H1 (cell line): Measurements from ENCODE around the gene CAMTA1. TPM values are rescaled to one million over a fixed set of nuclear protein-coding genes. Genes with fewer than 3 reads are reported as not detected.

Source experiments
- CTCF ChIA-PET: fragments of 300-600 bp; sonication (Branson Sonifier 250); formaldehyde crosslinking; loops from one replicate; lab custom pipeline; 2021; ENCODE audit not compliant: partially characterized antibody; lab: Charles Lee
- POLR2A ChIA-PET: fragments of 300-600 bp; sonication (Branson Sonifier 250); formaldehyde crosslinking; loops from one replicate; lab custom pipeline; 2021; ENCODE audit warnings: inconsistent platforms; ENCODE audit not compliant: partially characterized antibody; lab: Charles Lee
- DNase-seq, 2 experiments: peaks; one replicate each; pipeline versions ENCODE4 v3.0.0 to v3.0.0-alpha.2; 2010 to 2022; ENCODE audit warnings: low spot score in 2 of 2, low read depth in 1 of 2, mixed read lengths in 1 of 2
- FAIRE-seq: peaks from 2 replicates; lab custom pipeline; 2011; peaks lifted over from hg19 to GRCh38; lab: Jason Lieb, UNC
- H2AFZ ChIP-seq: 2 replicates; pipeline ENCODE4 v1.8.1; 2012; ENCODE audit warnings: low read length, inconsistent platforms
- H2AK5ac ChIP-seq: 2 replicates; pipeline ENCODE4 v1.6.1; 2013; ENCODE audit warnings: low read depth, low read length
- H2BK120ac ChIP-seq: replicated peaks from 2 replicates; pipeline ENCODE3; 2013; ENCODE audit warnings: low read depth, low read length, inconsistent platforms
- H2BK12ac ChIP-seq: 2 replicates; pipeline ENCODE4 v1.6.1; 2013; ENCODE audit warnings: low read depth, low read length
- H2BK15ac ChIP-seq: 2 replicates; pipeline ENCODE4 v1.6.1; 2013; ENCODE audit warnings: low read length
- H2BK20ac ChIP-seq: 2 replicates; pipeline ENCODE4 v1.6.1; 2013; ENCODE audit warnings: low read length
- H2BK5ac ChIP-seq: 2 replicates; pipeline ENCODE4 v1.6.1; 2013; ENCODE audit warnings: low read depth, low read length
- H3K14ac ChIP-seq: 2 replicates; pipeline ENCODE4 v1.6.1; 2013; ENCODE audit warnings: inconsistent platforms; ENCODE audit not compliant: insufficient read length
- H3K18ac ChIP-seq: 2 replicates; pipeline ENCODE4 v1.6.1; 2013; ENCODE audit warnings: low read length; ENCODE audit errors: extremely low read depth
- H3K23ac ChIP-seq: 2 replicates; pipeline ENCODE4 v1.6.1; 2013; ENCODE audit warnings: inconsistent platforms; ENCODE audit not compliant: insufficient read length
- H3K23me2 ChIP-seq: 2 replicates; pipeline ENCODE4 v1.6.1; 2013; ENCODE audit warnings: low read depth, low read length
- H3K27ac ChIP-seq: 2 replicates; pipeline ENCODE4 v1.6.1; 2011; ENCODE audit warnings: low read depth, low read length, inconsistent platforms
- H3K27me3 ChIP-seq, 4 experiments: replicated peaks in 1 of 4; 1 replicate in 1 of 4; 2 replicates in 3 of 4; pipeline versions ENCODE4 v1.6.1 to v1.8.1; 2011 to 2013; ENCODE audit warnings: low read length in 3 of 4, mild to moderate bottlenecking in 3 of 4, inconsistent platforms in 2 of 4, mixed read lengths in 2 of 4, moderate library complexity in 1 of 4; ENCODE audit not compliant: control insufficient read depth in 3 of 4, insufficient read depth in 3 of 4; ENCODE audit errors: extremely low read depth in 1 of 4
- H3K36me3 ChIP-seq, 4 experiments: 2 replicates each; pipeline versions ENCODE4 v1.6.1 to v1.8.1; 2011 to 2013; ENCODE audit warnings: mild to moderate bottlenecking in 4 of 4, low read length in 3 of 4, moderate library complexity in 2 of 4, control low read depth in 1 of 4, inconsistent platforms in 1 of 4; ENCODE audit not compliant: insufficient read depth in 4 of 4, control insufficient read depth in 2 of 4
- H3K4ac ChIP-seq: replicated peaks from 2 replicates; pipeline ENCODE3; 2013; ENCODE audit warnings: low read length, low read depth, mixed read lengths, inconsistent platforms; ENCODE audit not compliant: insufficient read length
- H3K4me1 ChIP-seq, 4 experiments: replicated peaks in 1 of 4; 1 replicate in 1 of 4; 2 replicates in 3 of 4; pipeline versions ENCODE4 v1.6.1 to v1.8.1; 2011 to 2013; ENCODE audit warnings: low read length in 3 of 4, inconsistent platforms in 2 of 4, mixed read lengths in 1 of 4; ENCODE audit not compliant: insufficient read depth in 4 of 4, control insufficient read depth in 3 of 4
- H3K4me2 ChIP-seq, 2 experiments: 2 replicates each; pipeline versions ENCODE4 v1.6.1 to v1.8.1; 2011 to 2013; ENCODE audit warnings: low read depth in 2 of 2, low read length in 2 of 2, control low read depth in 1 of 2, inconsistent platforms in 1 of 2, mild to moderate bottlenecking in 1 of 2; ENCODE audit not compliant: insufficient read depth in 1 of 2
- H3K4me3 ChIP-seq, 4 experiments: fragments of 200-600, 300-600 bp in 1 of 4; sonication (generic), shearing (Covaris generic), sonication (Bioruptor Twin) in 1 of 4; 2 replicates each; pipeline versions ENCODE4 v1.5.1 to v1.8.1; 2011 to 2016; ENCODE audit warnings: low read length in 4 of 4, low read depth in 3 of 4, control low read depth in 2 of 4, inconsistent platforms in 2 of 4, mild to moderate bottlenecking in 2 of 4, mixed read lengths in 1 of 4, moderate library complexity in 1 of 4; ENCODE audit not compliant: insufficient read depth in 2 of 4; ENCODE audit errors: extremely low read depth in 1 of 4
- H3K56ac ChIP-seq: replicated peaks from 2 replicates; pipeline ENCODE3; 2013; ENCODE audit warnings: low read depth, mild to moderate bottlenecking, mixed read lengths, low read length, inconsistent platforms; ENCODE audit not compliant: insufficient read length
- H3K79me1 ChIP-seq: 2 replicates; pipeline ENCODE4 v1.6.1; 2013; ENCODE audit warnings: low read depth, low read length, control low read depth
- H3K79me2 ChIP-seq, 2 experiments: 2 replicates each; pipeline versions ENCODE4 v1.6.1 to v1.8.1; 2012 to 2013; ENCODE audit warnings: low read length in 2 of 2, mild to moderate bottlenecking in 2 of 2, inconsistent platforms in 1 of 2; ENCODE audit not compliant: insufficient read depth in 2 of 2, control insufficient read depth in 1 of 2
- H3K9ac ChIP-seq, 4 experiments: replicated peaks in 1 of 4; 1 replicate in 1 of 4; 2 replicates in 3 of 4; pipeline versions ENCODE4 v1.6.1 to v1.8.1; 2011 to 2013; ENCODE audit warnings: low read depth in 3 of 4, low read length in 3 of 4, control low read depth in 2 of 4, mild to moderate bottlenecking in 2 of 4, moderate library complexity in 2 of 4, inconsistent platforms in 1 of 4; ENCODE audit errors: extremely low read depth in 1 of 4
- H3K9me3 ChIP-seq, 2 experiments: 2 replicates each; pipeline versions ENCODE4 v1.6.1 to v1.8.1; 2012 to 2013; ENCODE audit warnings: mild to moderate bottlenecking in 2 of 2, moderate library complexity in 2 of 2, control low read depth in 1 of 2, inconsistent platforms in 1 of 2, low read depth in 1 of 2, low read length in 1 of 2, mixed read lengths in 1 of 2; ENCODE audit not compliant: insufficient read depth in 2 of 2
- H4K20me1 ChIP-seq, 2 experiments: replicated peaks in 1 of 2; 2 replicates each; pipeline versions ENCODE3 to v1.8.1; 2011 to 2013; ENCODE audit warnings: inconsistent platforms in 2 of 2, low read length in 2 of 2, mild to moderate bottlenecking in 1 of 2; ENCODE audit not compliant: insufficient read depth in 2 of 2, control insufficient read depth in 1 of 2
- H4K5ac ChIP-seq: 2 replicates; pipeline ENCODE4 v1.6.1; 2013; ENCODE audit warnings: low read length, low read depth, mixed read lengths, inconsistent platforms; ENCODE audit not compliant: insufficient read length
- H4K8ac ChIP-seq: 2 replicates; pipeline ENCODE4 v1.8.0; 2013; ENCODE audit warnings: mild to moderate bottlenecking, moderate library complexity, low read length, inconsistent platforms; ENCODE audit not compliant: insufficient read depth; ENCODE audit errors: extremely low read depth
- H4K91ac ChIP-seq: replicated peaks from 2 replicates; pipeline ENCODE3; 2013; ENCODE audit warnings: low read length, mixed read lengths, inconsistent platforms; ENCODE audit not compliant: insufficient read length
- CHD1 ChIP-seq: IDR thresholded peaks from 2 replicates; pipeline ENCODE4 v1.6.1; 2012; ENCODE audit warnings: low read depth, low read length, improper control_type of control experiment
- CTBP2 ChIP-seq: IDR thresholded peaks from 2 replicates; pipeline ENCODE4 v1.7.0; 2011; ENCODE audit warnings: borderline replicate concordance, mild to moderate bottlenecking, moderate library complexity, mixed read lengths, low read length; ENCODE audit not compliant: insufficient read depth, insufficient read length
- HDAC2 ChIP-seq, 2 experiments: fragments of 300-600 bp in 1 of 2; sonication (generic) in 1 of 2; IDR thresholded peaks; 2 replicates each; pipeline ENCODE4 v1.6.1; 2011 to 2012; ENCODE audit warnings: low read depth in 2 of 2, low read length in 2 of 2, mild to moderate bottlenecking in 2 of 2, moderate library complexity in 2 of 2, borderline replicate concordance in 1 of 2, inconsistent platforms in 1 of 2
- KDM5A ChIP-seq: fragments of 200-600 bp; IDR thresholded peaks from 2 replicates; pipeline ENCODE4 v1.7.1; 2012; ENCODE audit warnings: mild to moderate bottlenecking, low read length, inconsistent platforms, mixed read lengths
- RAD21 ChIP-seq, 2 experiments: IDR thresholded peaks in 1 of 2; conservative IDR thresholded peaks in 1 of 2; 2 replicates each; pipeline ENCODE4 v1.6.1; 2011; ENCODE audit warnings: low read depth in 2 of 2, low read length in 2 of 2, improper control_type of control experiment in 1 of 2, inconsistent platforms in 1 of 2, mild to moderate bottlenecking in 1 of 2, moderate library complexity in 1 of 2
- RXRA ChIP-seq: IDR thresholded peaks from 2 replicates; pipeline ENCODE4 v1.6.1; 2011; ENCODE audit warnings: low read depth, mild to moderate bottlenecking, low read length, moderate library complexity; ENCODE audit not compliant: insufficient read depth
- SAP30 ChIP-seq: fragments of 300-600 bp; sonication (generic); IDR thresholded peaks from 2 replicates; pipeline ENCODE4 v1.7.1; 2012; ENCODE audit warnings: low read length, moderate library complexity, mild to moderate bottlenecking, inconsistent platforms; ENCODE audit not compliant: insufficient read depth, insufficient replicate concordance
- TAF1 ChIP-seq: IDR thresholded peaks from 2 replicates; pipeline ENCODE4 v1.6.1; 2011; ENCODE audit warnings: mild to moderate bottlenecking, low read depth, low read length
- WGBS, 2 experiments: shearing (Covaris generic) in 1 of 2; methylation state at CpG; one replicate each; pipeline versions ENCODE4 v1.1.6 to v1.1.7; 2013 to 2015; ENCODE audit warnings: low lambda C conversion rate in 2 of 2, mixed read lengths in 2 of 2, inconsistent platforms in 1 of 2, low coverage in 1 of 2, missing lambda C conversion rate in 1 of 2; ENCODE audit not compliant: insufficient replicate concordance in 2 of 2, insufficient coverage in 1 of 2, insufficient read length in 1 of 2; ENCODE audit errors: extremely low coverage in 1 of 2, missing lambda C conversion rate in 1 of 2; 5-methylcytosine and 5-hydroxymethylcytosine counted together
- polyA plus RNA-seq, 7 experiments: library from polyadenylated mRNA; depleted of rRNA in 3 of 7; stranded (reverse) in 5 of 7; unstranded in 2 of 7; fragments of >200 nt in 5 of 7; fragments of 200-250 nt in 2 of 7; gene quantifications; 1 replicate in 5 of 7; 2 replicates in 1 of 7; 4 replicates in 1 of 7; pipeline versions ENCODE4 v1.2.1 to v1.2.3, GENCODE V29; 2011 to 2013; ENCODE audit warnings: missing spikeins in 2 of 7, mixed read lengths in 2 of 7
- total RNA-seq: library from RNA; stranded (reverse); fragmentation: NEBNext Ultra II Directional; extraction: Animal tissue kit (Norgen Biotek cat#: 25700); gene quantifications from 2 replicates; pipeline ENCODE4 v1.2.1, GENCODE V29; 2021

The CAMTA1 gene
- total and polyA plus RNA-seq, 2 of the 8 experiments (the other 6 are each of a cell fraction or from before 2014, with no cell fraction given): 65.0 to 119 TPM

DNA sequence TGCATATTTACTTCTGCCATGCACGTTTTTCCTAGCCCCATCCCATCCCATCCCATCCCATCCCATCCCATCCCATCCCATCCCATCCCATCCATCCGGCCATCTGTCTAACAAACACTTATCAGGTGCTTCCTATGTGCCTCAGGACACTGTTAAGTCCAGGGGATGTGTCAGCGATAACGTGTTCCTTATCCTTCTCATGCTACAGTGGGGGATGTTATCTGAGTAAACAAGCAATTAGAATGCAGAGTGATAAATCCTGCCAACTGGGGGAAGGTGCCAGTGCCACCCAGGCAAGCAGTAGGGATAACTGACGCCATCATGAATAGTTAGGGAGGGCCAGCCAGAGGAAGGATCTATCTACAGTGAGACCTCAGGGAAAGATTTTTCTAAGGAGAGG is 304.2 kb downstream of the CAMTA1 start:
- Histone ChIP-seq H3K4me1 (peaks cover 0 to under 1% (median 0%) of the 10 kb centered on the region in 4 experiments; a peak in 2 of 7 replicates), H3K36me3 (no peaks in the 10 kb centered on the region), H3K23me2 (no peaks in the 10 kb centered on the region; the same call in 1 of the 2 replicates), H3K79me1 (no peaks in the 10 kb centered on the region), H4K91ac (no peak overlapping the region), H3K9ac (no peak overlapping the region), H3K4ac (no peak overlapping the region), H3K23ac (no peak overlapping the region), H4K5ac (no peak overlapping the region), H3K9me3 (no peaks in the 10 kb centered on the region), H3K79me2 (no peaks in the 10 kb centered on the region), H2AK5ac (no peak overlapping the region), H3K4me3 (no peak overlapping the region), H2AFZ (no peak overlapping the region), H2BK20ac (no peak overlapping the region), H3K56ac (no peak overlapping the region), H2BK15ac (no peak overlapping the region), H3K18ac (no peak overlapping the region), H4K20me1 (no peaks in the 10 kb centered on the region), H3K27me3 (no peaks in the 10 kb centered on the region), H3K14ac (no peak overlapping the region), H3K27ac (no peak overlapping the region), H4K8ac (no peak overlapping the region), H2BK12ac (no peak overlapping the region), H3K4me2 (no peak overlapping the region)
- 91% methylated on average over 5 of the region's 5 CpGs; no CpG with 5 or more reads in 1 of the 2 experiments for WGBS, 2 experiments
- no peak for FAIRE-seq
- CTCF ChIA-PET: interaction anchor here (1.5 kb wide), 1 partner anchor 28 kb away, joined by 3 read pairs; no protein-coding TSS in a partner anchor
- no peak for DNase-seq
- POLR2A ChIA-PET: no interaction called here
- TF ChIP-seq RAD21 (IDR thresholded peaks at IDR 0.05 in 1 of 2, conservative IDR thresholded peaks at IDR 0.05 in 1 of 2; ENCODE audit: low read depth in 2 of 2, low read length in 2 of 2) (no peak), CHD1 (no peak), CTBP2 (no peak), SAP30 (no peak), TAF1 (no peak), KDM5A (no peak), HDAC2 (IDR thresholded peaks at IDR 0.05; ENCODE audit: borderline replicate concordance in 1 of 2, low read depth in 2 of 2, low read length in 2 of 2) (no peak), RXRA (no peak)
- TF ChIP-seq, all 59 proteins: peak for 0
- Histone ChIP-seq H2BK5ac (no peak overlapping the region), H2BK120ac (no peak overlapping the region)
